Liver (tissue), 9 donors: ENCODE measurements around the gene SREBF2. TPM values are rescaled to one million over a fixed set of nuclear protein-coding genes. Genes with fewer than 3 reads are reported as not detected.

Experiments used
- DNase-seq: peaks from one replicate; pipeline ENCODE4 v3.0.0-alpha.2; 2017; ENCODE audit warnings: low spot score
- H3K27ac ChIP-seq, 2 donors: one replicate each; pipeline ENCODE4 v1.7.0; 2013; ENCODE audit warnings: inconsistent platforms in 2 of 2, low read length in 2 of 2, control low read depth in 1 of 2, low read depth in 1 of 2, mild to moderate bottlenecking in 1 of 2
- H3K27me3 ChIP-seq, 4 donors: one replicate each; pipeline versions ENCODE4 v1.6.1 to v1.7.0; 2013; ENCODE audit warnings: low read length in 3 of 4, inconsistent platforms in 1 of 4, mild to moderate bottlenecking in 1 of 4, moderate library complexity in 1 of 4; ENCODE audit not compliant: control insufficient read depth in 4 of 4, insufficient read depth in 4 of 4
- H3K36me3 ChIP-seq, 4 donors: one replicate each; pipeline versions ENCODE4 v1.6.1 to v1.7.0; 2013; ENCODE audit warnings: low read length in 3 of 4, mild to moderate bottlenecking in 3 of 4, low read depth in 1 of 4, moderate library complexity in 1 of 4; ENCODE audit not compliant: control insufficient read depth in 4 of 4, insufficient read depth in 3 of 4
- H3K4me1 ChIP-seq, 4 donors: one replicate each; pipeline versions ENCODE4 v1.6.1 to v1.7.0; 2013; ENCODE audit warnings: low read length in 3 of 4, mild to moderate bottlenecking in 3 of 4, moderate library complexity in 1 of 4; ENCODE audit not compliant: control insufficient read depth in 4 of 4, insufficient read depth in 4 of 4
- H3K4me3 ChIP-seq, 3 donors: one replicate each; pipeline versions ENCODE4 v1.6.1 to v1.7.0; 2013; ENCODE audit warnings: low read length in 3 of 3, control low read depth in 1 of 3, low read depth in 1 of 3, mild to moderate bottlenecking in 1 of 3
- H3K9ac ChIP-seq, 2 donors: one replicate each; pipeline ENCODE4 v1.7.0; 2013; ENCODE audit warnings: low read length in 2 of 2, mild to moderate bottlenecking in 2 of 2, moderate library complexity in 2 of 2, control low read depth in 1 of 2, low read depth in 1 of 2
- H3K9me3 ChIP-seq, 4 donors: one replicate each; pipeline versions ENCODE4 v1.6.1 to v1.7.0; 2013; ENCODE audit warnings: low read length in 3 of 4; ENCODE audit not compliant: control insufficient read depth in 4 of 4
- EGR1 ChIP-seq, 2 donors: IDR thresholded peaks; 2 replicates each; pipeline ENCODE4 v1.6.1; 2016 to 2018; ENCODE audit warnings: antibody characterized with exemption in 2 of 2, low read depth in 2 of 2
- FOXA1 ChIP-seq: IDR thresholded peaks from 2 replicates; pipeline ENCODE4 v1.6.1; 2016; ENCODE audit warnings: antibody characterized with exemption
- FOXA2 ChIP-seq: IDR thresholded peaks from 2 replicates; pipeline ENCODE4 v1.6.1; 2016; ENCODE audit warnings: antibody characterized with exemption
- GABPA ChIP-seq, 2 donors: IDR thresholded peaks in 1 of 2; conservative IDR thresholded peaks in 1 of 2; 2 replicates each; pipeline ENCODE4 v1.6.1; 2016; ENCODE audit warnings: antibody characterized with exemption in 2 of 2, mild to moderate bottlenecking in 1 of 2, moderate library complexity in 1 of 2
- HNF4A ChIP-seq, 2 donors: conservative IDR thresholded peaks; 2 replicates each; pipeline ENCODE4 v1.6.1; 2016; ENCODE audit warnings: antibody characterized with exemption in 2 of 2, mild to moderate bottlenecking in 2 of 2
- HNF4G ChIP-seq: IDR thresholded peaks from 2 replicates; pipeline ENCODE4 v1.6.1; 2016; ENCODE audit warnings: antibody characterized with exemption
- JUND ChIP-seq, 2 donors: IDR thresholded peaks; 2 replicates each; pipeline ENCODE4 v1.6.1; 2016; ENCODE audit warnings: antibody characterized with exemption in 2 of 2
- MAX ChIP-seq: IDR thresholded peaks from 2 replicates; pipeline ENCODE4 v1.6.1; 2016; ENCODE audit warnings: antibody characterized with exemption
- NR2F2 ChIP-seq: IDR thresholded peaks from 2 replicates; pipeline ENCODE4 v1.6.1; 2016; ENCODE audit warnings: antibody characterized with exemption
- RAD21 ChIP-seq, 2 donors: IDR thresholded peaks; 2 replicates each; pipeline ENCODE4 v1.6.1; 2016; ENCODE audit warnings: antibody characterized with exemption in 2 of 2, mild to moderate bottlenecking in 2 of 2
- SP1 ChIP-seq: IDR thresholded peaks from 2 replicates; pipeline ENCODE4 v1.6.1; 2018; ENCODE audit warnings: antibody characterized with exemption, mild to moderate bottlenecking
- TAF1 ChIP-seq: conservative IDR thresholded peaks from 2 replicates; pipeline ENCODE4 v1.6.1; 2016; ENCODE audit warnings: antibody characterized with exemption, mild to moderate bottlenecking
- YY1 ChIP-seq: IDR thresholded peaks from 2 replicates; pipeline ENCODE4 v1.6.1; 2016; ENCODE audit warnings: antibody characterized with exemption, mild to moderate bottlenecking
- ZBTB33 ChIP-seq: IDR thresholded peaks from 2 replicates; pipeline ENCODE4 v1.6.1; 2016; ENCODE audit warnings: antibody characterized with exemption
- WGBS: extraction: QIAGEN DNeasy Blood & Tissue Kit; methylation state at CpG from one replicate; pipeline ENCODE4 v1.1.7; 2013; 5-methylcytosine and 5-hydroxymethylcytosine counted together
- polyA plus RNA-seq, 2 donors: library from polyadenylated mRNA; stranded (reverse) in 1 of 2; unstranded in 1 of 2; fragments of 200-250 nt in 1 of 2; fragments of >200 nt in 1 of 2; fragmentation: Nextera tagmentation in 1 of 2; extraction: Ambion mirVana in 1 of 2; gene quantifications; one replicate each; pipeline versions ENCODE4 v1.2.1 to v1.2.3, GENCODE V29; 2013 to 2015
- total RNA-seq, 2 donors: library from RNA; depleted of rRNA; stranded (reverse); fragments of >200 nt; gene quantifications; one replicate each; pipeline ENCODE4 v1.2.3, GENCODE V29; 2014
- TF ChIP-seq, protein P1 (sequence below): fragments of 150-350 bp; IDR thresholded peaks from 2 replicates; pipeline ENCODE4 v1.5.1; 2017; ENCODE audit warnings: improper control_type of control experiment, low read depth, low read length; ENCODE audit not compliant: missing input control
- TF ChIP-seq, protein P2 (sequence below): IDR thresholded peaks from 2 replicates; pipeline ENCODE4 v1.6.1; 2016; ENCODE audit warnings: antibody characterized with exemption
- TF ChIP-seq, protein P3 (sequence below): IDR thresholded peaks from 2 replicates; pipeline ENCODE4 v1.6.1; 2016; ENCODE audit warnings: antibody characterized with exemption, mild to moderate bottlenecking
- donor health status: healthy.
- donor health status: healthy.
- donor health status: healthy.
- donor health status: healthy.
- donor health status: healthy.

SREBF2 gene
- total and polyA plus RNA-seq, 4 donors = 18.3 to 69.6 (median 57.3) TPM

DNA sequence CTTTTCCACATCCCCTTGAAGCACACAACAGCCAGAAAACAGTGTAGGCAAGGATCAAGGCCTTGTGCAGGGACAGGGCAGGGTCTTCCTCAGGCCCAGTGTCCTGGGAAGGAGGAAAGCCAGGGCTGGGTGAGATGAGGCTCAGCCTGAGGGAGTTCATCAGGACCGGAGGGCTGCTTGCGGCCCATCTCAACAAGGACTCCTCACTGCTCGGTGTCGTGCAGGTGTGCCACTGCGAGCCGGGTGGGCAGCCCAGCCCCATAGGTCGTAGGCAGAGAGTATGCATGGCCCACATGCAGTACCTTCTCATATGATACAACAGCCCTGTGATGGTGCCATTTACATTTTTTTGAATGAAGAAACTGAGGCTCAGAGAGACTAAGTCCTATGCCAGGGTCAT is 69.1 kb downstream of the SREBF2 start:
- H3K4me3 ChIP-seq = no peak overlapping the region
- H3K36me3 ChIP-seq = peaks cover 34 to 61% (median 51%) of the 10 kb centered on the region in 4 donors
- WGBS = 97% methylated on average over 7 of the region's 7 CpGs
- no peaks in the 10 kb centered on the region for H3K27me3 ChIP-seq
- DNase-seq = no peak
- H3K9me3 ChIP-seq = no peaks in the 10 kb centered on the region
- TF ChIP-seq HNF4A (conservative IDR thresholded peaks at IDR 0.05) (no peak), JUND (IDR thresholded peaks at IDR 0.05) (no peak), FOXA1 (no peak), HNF4G (no peak), NR2F2 (no peak), YY1 (no peak), EGR1 (IDR thresholded peaks at IDR 0.05; ENCODE audit: low read depth in 2 of 2) (no peak), FOXA2 (no peak), ZBTB33 (no peak), MAX (no peak), SP1 (no peak)
- TF ChIP-seq, protein P1, sequence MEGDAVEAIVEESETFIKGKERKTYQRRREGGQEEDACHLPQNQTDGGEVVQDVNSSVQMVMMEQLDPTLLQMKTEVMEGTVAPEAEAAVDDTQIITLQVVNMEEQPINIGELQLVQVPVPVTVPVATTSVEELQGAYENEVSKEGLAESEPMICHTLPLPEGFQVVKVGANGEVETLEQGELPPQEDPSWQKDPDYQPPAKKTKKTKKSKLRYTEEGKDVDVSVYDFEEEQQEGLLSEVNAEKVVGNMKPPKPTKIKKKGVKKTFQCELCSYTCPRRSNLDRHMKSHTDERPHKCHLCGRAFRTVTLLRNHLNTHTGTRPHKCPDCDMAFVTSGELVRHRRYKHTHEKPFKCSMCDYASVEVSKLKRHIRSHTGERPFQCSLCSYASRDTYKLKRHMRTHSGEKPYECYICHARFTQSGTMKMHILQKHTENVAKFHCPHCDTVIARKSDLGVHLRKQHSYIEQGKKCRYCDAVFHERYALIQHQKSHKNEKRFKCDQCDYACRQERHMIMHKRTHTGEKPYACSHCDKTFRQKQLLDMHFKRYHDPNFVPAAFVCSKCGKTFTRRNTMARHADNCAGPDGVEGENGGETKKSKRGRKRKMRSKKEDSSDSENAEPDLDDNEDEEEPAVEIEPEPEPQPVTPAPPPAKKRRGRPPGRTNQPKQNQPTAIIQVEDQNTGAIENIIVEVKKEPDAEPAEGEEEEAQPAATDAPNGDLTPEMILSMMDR = no peak
- TF ChIP-seq, protein P2, sequence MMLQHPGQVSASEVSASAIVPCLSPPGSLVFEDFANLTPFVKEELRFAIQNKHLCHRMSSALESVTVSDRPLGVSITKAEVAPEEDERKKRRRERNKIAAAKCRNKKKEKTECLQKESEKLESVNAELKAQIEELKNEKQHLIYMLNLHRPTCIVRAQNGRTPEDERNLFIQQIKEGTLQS = no peak
- TF ChIP-seq, protein P3, sequence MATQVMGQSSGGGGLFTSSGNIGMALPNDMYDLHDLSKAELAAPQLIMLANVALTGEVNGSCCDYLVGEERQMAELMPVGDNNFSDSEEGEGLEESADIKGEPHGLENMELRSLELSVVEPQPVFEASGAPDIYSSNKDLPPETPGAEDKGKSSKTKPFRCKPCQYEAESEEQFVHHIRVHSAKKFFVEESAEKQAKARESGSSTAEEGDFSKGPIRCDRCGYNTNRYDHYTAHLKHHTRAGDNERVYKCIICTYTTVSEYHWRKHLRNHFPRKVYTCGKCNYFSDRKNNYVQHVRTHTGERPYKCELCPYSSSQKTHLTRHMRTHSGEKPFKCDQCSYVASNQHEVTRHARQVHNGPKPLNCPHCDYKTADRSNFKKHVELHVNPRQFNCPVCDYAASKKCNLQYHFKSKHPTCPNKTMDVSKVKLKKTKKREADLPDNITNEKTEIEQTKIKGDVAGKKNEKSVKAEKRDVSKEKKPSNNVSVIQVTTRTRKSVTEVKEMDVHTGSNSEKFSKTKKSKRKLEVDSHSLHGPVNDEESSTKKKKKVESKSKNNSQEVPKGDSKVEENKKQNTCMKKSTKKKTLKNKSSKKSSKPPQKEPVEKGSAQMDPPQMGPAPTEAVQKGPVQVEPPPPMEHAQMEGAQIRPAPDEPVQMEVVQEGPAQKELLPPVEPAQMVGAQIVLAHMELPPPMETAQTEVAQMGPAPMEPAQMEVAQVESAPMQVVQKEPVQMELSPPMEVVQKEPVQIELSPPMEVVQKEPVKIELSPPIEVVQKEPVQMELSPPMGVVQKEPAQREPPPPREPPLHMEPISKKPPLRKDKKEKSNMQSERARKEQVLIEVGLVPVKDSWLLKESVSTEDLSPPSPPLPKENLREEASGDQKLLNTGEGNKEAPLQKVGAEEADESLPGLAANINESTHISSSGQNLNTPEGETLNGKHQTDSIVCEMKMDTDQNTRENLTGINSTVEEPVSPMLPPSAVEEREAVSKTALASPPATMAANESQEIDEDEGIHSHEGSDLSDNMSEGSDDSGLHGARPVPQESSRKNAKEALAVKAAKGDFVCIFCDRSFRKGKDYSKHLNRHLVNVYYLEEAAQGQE = no peak
- no peak overlapping the region for H3K9ac ChIP-seq
- H3K4me1 ChIP-seq = peaks cover 2 to 33% (median 20%) of the 10 kb centered on the region in 4 donors
- H3K27ac ChIP-seq = peak overlapping the region in 1 of 2 donors; percentile 84

- H3K4me3 ChIP-seq = no peak overlapping the region
- WGBS = 42% methylated on average over 15 of the region's 15 CpGs
- H3K9me3 ChIP-seq = no peaks in the 10 kb centered on the region
- DNase-seq = no peak
- peak overlapping the region; percentile 47 to 84 for H3K27ac ChIP-seq
- no peak overlapping the region for H3K9ac ChIP-seq
- H3K36me3 ChIP-seq = peaks cover 31 to 52% (median 44%) of the 10 kb centered on the region in 4 donors
- peaks cover 2 to 33% (median 20%) of the 10 kb centered on the region in 4 donors for H3K4me1 ChIP-seq
- H3K27me3 ChIP-seq = no peaks in the 10 kb centered on the region
- TF ChIP-seq ZBTB33 (no peak), EGR1 (IDR thresholded peaks at IDR 0.05; ENCODE audit: low read depth in 2 of 2) (no peak), MAX (peak; percentile 91), GABPA (IDR thresholded peaks at IDR 0.05 in 1 of 2, conservative IDR thresholded peaks at IDR 0.05 in 1 of 2) (no peak), NR2F2 (peak; percentile 67), FOXA2 (no peak), TAF1 (no peak), FOXA1 (peak; percentile 15), JUND (IDR thresholded peaks at IDR 0.05) (no peak), HNF4G (no peak), HNF4A (conservative IDR thresholded peaks at IDR 0.05) (peak; percentile 54 to 89), RAD21 (IDR thresholded peaks at IDR 0.05) (no peak), SP1 (peak; percentile 59)
- TF ChIP-seq, protein P1 = no peak
- TF ChIP-seq, protein P2 = no peak
Measured at GRCh38 chr22:41902932-41903421, 70.1 kb downstream of the SREBF2 start.
